CD14-positive monocyte (primary cell): Measurements from ENCODE around the gene IL1RAPL1. TPM values are rescaled to one million over a fixed set of nuclear protein-coding genes. Genes with fewer than 3 reads are reported as not detected.

Experiments
- DNase-seq, 3 donors: peaks; one replicate each; pipeline ENCODE4 v3.0.0-alpha.2; 2011 to 2022
- H2AFZ ChIP-seq: 2 replicates; pipeline ENCODE4 v1.6.0; 2012; ENCODE audit warnings: mild to moderate bottlenecking, low read depth, low read length, inconsistent platforms; ENCODE audit not compliant: insufficient read depth, poor library complexity, severe bottlenecking
- H3K27ac ChIP-seq, 2 donors: 1 replicate in 1 of 2; 2 replicates in 1 of 2; pipeline ENCODE4 v1.5.1; 2012 to 2013; ENCODE audit warnings: low read length in 2 of 2, control low read depth in 1 of 2, inconsistent platforms in 1 of 2, low read depth in 1 of 2, mild to moderate bottlenecking in 1 of 2
- H3K27me3 ChIP-seq, 2 donors: one replicate each; pipeline versions ENCODE4 v1.6.0 to v1.6.1; 2011 to 2013; ENCODE audit warnings: low read length in 2 of 2; ENCODE audit not compliant: control insufficient read depth in 2 of 2, insufficient read depth in 2 of 2
- H3K36me3 ChIP-seq, 2 donors: replicated peaks in 1 of 2; 1 replicate in 1 of 2; 2 replicates in 1 of 2; pipeline versions ENCODE4 v1.5.1 to v1.6.1; 2012 to 2013; ENCODE audit warnings: low read length in 2 of 2, control low read depth in 1 of 2, inconsistent platforms in 1 of 2, mild to moderate bottlenecking in 1 of 2; ENCODE audit not compliant: insufficient read depth in 2 of 2, control insufficient read depth in 1 of 2
- H3K4me1 ChIP-seq, 2 donors: 1 replicate in 1 of 2; 2 replicates in 1 of 2; pipeline versions ENCODE4 v1.5.1 to v1.6.1; 2012 to 2013; ENCODE audit warnings: low read length in 2 of 2, control low read depth in 1 of 2, inconsistent platforms in 1 of 2, mild to moderate bottlenecking in 1 of 2, moderate library complexity in 1 of 2; ENCODE audit not compliant: insufficient read depth in 2 of 2, control insufficient read depth in 1 of 2
- H3K4me2 ChIP-seq: replicated peaks from 2 replicates; pipeline ENCODE3; 2012; ENCODE audit warnings: low read length, moderate library complexity, mild to moderate bottlenecking; ENCODE audit not compliant: poor library complexity, severe bottlenecking; ENCODE audit errors: extremely low read depth
- H3K4me3 ChIP-seq, 3 experiments: fragments of 200-600 bp in 1 of 3; sonication (generic) in 1 of 3; replicated peaks in 1 of 3; 1 replicate in 2 of 3; 2 replicates in 1 of 3; pipeline ENCODE4 v1.5.1; 2011 to 2013; ENCODE audit warnings: low read length in 3 of 3, mild to moderate bottlenecking in 3 of 3, control low read depth in 2 of 3, low read depth in 2 of 3, inconsistent platforms in 1 of 3, moderate library complexity in 1 of 3
- H3K79me2 ChIP-seq: 2 replicates; pipeline ENCODE4 v1.6.0; 2012; ENCODE audit warnings: mild to moderate bottlenecking, control low read depth, inconsistent platforms, low read length, moderate library complexity; ENCODE audit not compliant: insufficient read depth
- H3K9ac ChIP-seq: 2 replicates; pipeline ENCODE4 v1.6.0; 2017; ENCODE audit warnings: low read length, mild to moderate bottlenecking; ENCODE audit not compliant: insufficient read depth, poor library complexity, severe bottlenecking
- H3K9me3 ChIP-seq, 2 donors: replicated peaks in 1 of 2; 1 replicate in 1 of 2; 2 replicates in 1 of 2; pipeline versions ENCODE4 v1.5.1 to v1.6.1; 2012 to 2013; ENCODE audit warnings: low read length in 2 of 2, control low read depth in 1 of 2; ENCODE audit not compliant: control insufficient read depth in 1 of 2, insufficient read depth in 1 of 2
- H4K20me1 ChIP-seq: 2 replicates; pipeline ENCODE4 v1.6.0; 2012; ENCODE audit warnings: mild to moderate bottlenecking, low read length, control low read depth, moderate library complexity; ENCODE audit not compliant: insufficient read depth
- H3K27ac Mint-ChIP-seq, 7 donors: one replicate each; pipeline ENCODE4 v1.8.0; 2020; ENCODE audit warnings: mild to moderate bottlenecking in 7 of 7, mixed read lengths in 7 of 7, moderate library complexity in 6 of 7, inconsistent platforms in 2 of 7
- H3K27me3 Mint-ChIP-seq, 3 donors: one replicate each; pipeline ENCODE4 v1.8.0; 2021 to 2022; ENCODE audit warnings: low read depth in 3 of 3, mild to moderate bottlenecking in 3 of 3, mixed read lengths in 3 of 3, moderate library complexity in 3 of 3, inconsistent platforms in 1 of 3
- H3K36me3 Mint-ChIP-seq, 2 donors: one replicate each; pipeline ENCODE4 v1.8.0; 2020; ENCODE audit warnings: mixed read lengths in 2 of 2, inconsistent platforms in 1 of 2, mild to moderate bottlenecking in 1 of 2
- H3K4me1 Mint-ChIP-seq: one replicate; pipeline ENCODE4 v1.8.0; 2020; ENCODE audit warnings: mild to moderate bottlenecking, mixed read lengths
- H3K4me3 Mint-ChIP-seq, 2 donors: one replicate each; pipeline ENCODE4 v1.8.0; 2020; ENCODE audit warnings: mild to moderate bottlenecking in 2 of 2, mixed read lengths in 2 of 2, moderate library complexity in 1 of 2
- H3K9me3 Mint-ChIP-seq, 7 donors: one replicate each; pipeline ENCODE4 v1.8.0; 2020 to 2022; ENCODE audit warnings: mixed read lengths in 7 of 7, mild to moderate bottlenecking in 6 of 7, moderate library complexity in 6 of 7, inconsistent platforms in 2 of 7
- whole genome bisulfite sequencing: methylation state at CpG from one replicate; pipeline ENCODE4 v1.1.5; 2013; ENCODE audit warnings: missing lambda C conversion rate; ENCODE audit not compliant: insufficient coverage; 5-methylcytosine and 5-hydroxymethylcytosine counted together
- intact Hi-C, 2 donors: fragments of 100-400 bp; cut with micrococcal nuclease; formaldehyde crosslinking; loops; one replicate each; pipeline versions ENCODE4 v1.15.0 to v1.15.1; 2023
- polyA plus RNA-seq, 3 donors: library from polyadenylated mRNA; depleted of rRNA in 1 of 3; unstranded in 2 of 3; stranded (reverse) in 1 of 3; fragments of 300-500 nt in 2 of 3; fragments of >200 nt in 1 of 3; fragmentation: Illumina TruSeq in 2 of 3; gene quantifications; 1 replicate in 2 of 3; 2 replicates in 1 of 3; pipeline ENCODE4 v1.2.3, GENCODE V29; 2012 to 2021
- TF ChIP-seq, protein P1 (sequence below): fragments of 200-600 bp; IDR thresholded peaks from one replicate; pipeline ENCODE4 v1.8.0; 2022; ENCODE audit warnings: antibody characterized with exemption, mild to moderate bottlenecking

IL1RAPL1 gene
- polyA plus RNA-seq, 3 donors, result not detected

DNA sequence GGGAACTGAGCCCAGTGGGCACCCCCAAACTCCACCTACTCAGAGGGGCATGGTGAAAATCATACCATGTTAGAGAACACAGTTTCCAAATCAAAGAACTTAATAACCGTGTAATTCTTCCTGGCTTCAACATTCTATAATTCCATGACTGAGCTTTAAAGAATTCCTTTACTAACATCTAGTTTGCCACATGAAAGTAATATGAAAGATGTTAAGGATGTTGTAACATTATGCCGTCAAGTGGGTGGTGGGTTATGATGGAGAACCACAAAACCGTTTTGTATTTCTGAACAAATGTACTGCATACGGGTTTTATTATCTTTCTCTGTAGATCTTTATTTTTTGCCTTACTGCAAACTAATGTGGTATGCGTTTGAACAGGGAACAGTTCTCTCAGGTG lies 1079.1 kb downstream of the IL1RAPL1 start:
- WGBS, result no CpG with 5 or more reads among the region's 5 CpGs

DNA sequence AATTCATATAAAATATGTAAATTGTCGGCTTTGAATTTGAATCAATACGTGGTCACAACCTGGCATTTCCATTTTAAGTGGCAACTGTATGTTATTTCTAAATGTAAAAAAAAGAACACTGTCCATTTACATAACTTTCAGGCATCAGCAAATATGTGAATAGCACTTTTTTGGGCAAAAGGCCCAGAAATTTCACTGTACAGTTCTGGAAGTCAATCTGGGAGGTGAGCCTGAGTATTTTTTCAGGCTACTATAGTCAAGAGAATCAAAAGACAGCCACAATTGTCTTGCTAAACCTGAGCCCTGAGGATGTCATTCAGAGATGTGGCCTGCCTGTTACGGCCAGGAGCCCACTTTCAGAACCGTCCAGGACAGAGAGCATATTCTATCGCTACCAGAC lies 1084.2 kb downstream of the IL1RAPL1 start:
- no peaks in the 10 kb centered on the region for H3K4me1 Mint-ChIP-seq
- H3K27ac Mint-ChIP-seq, result no peak overlapping the region
- peaks cover 0 to 2% (median 0%) of the 10 kb centered on the region in 7 donors for H3K9me3 Mint-ChIP-seq

More for the DNA sequence above, 1079.1 kb downstream of the IL1RAPL1 start:
- TF ChIP-seq, protein P1, sequence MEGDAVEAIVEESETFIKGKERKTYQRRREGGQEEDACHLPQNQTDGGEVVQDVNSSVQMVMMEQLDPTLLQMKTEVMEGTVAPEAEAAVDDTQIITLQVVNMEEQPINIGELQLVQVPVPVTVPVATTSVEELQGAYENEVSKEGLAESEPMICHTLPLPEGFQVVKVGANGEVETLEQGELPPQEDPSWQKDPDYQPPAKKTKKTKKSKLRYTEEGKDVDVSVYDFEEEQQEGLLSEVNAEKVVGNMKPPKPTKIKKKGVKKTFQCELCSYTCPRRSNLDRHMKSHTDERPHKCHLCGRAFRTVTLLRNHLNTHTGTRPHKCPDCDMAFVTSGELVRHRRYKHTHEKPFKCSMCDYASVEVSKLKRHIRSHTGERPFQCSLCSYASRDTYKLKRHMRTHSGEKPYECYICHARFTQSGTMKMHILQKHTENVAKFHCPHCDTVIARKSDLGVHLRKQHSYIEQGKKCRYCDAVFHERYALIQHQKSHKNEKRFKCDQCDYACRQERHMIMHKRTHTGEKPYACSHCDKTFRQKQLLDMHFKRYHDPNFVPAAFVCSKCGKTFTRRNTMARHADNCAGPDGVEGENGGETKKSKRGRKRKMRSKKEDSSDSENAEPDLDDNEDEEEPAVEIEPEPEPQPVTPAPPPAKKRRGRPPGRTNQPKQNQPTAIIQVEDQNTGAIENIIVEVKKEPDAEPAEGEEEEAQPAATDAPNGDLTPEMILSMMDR, result no peak
- H3K27ac Mint-ChIP-seq, result no peak overlapping the region
- Histone ChIP-seq H3K4me3 (no peak overlapping the region), H3K4me1 (no peaks in the 10 kb centered on the region), H3K36me3 (no peaks in the 10 kb centered on the region), H2AFZ (no peak overlapping the region), H3K9ac (no peak overlapping the region), H3K27me3 (no peaks in the 10 kb centered on the region), H4K20me1 (no peaks in the 10 kb centered on the region), H3K27ac (no peak overlapping the region), H3K9me3 (no peaks in the 10 kb centered on the region), H3K4me2 (no peak overlapping the region), H3K79me2 (no peaks in the 10 kb centered on the region)
- no peaks in the 10 kb centered on the region for H3K36me3 Mint-ChIP-seq
- H3K4me3 Mint-ChIP-seq, result no peak overlapping the region
- no peak for DNase-seq
- H3K4me1 Mint-ChIP-seq, result no peaks in the 10 kb centered on the region
- H3K27me3 Mint-ChIP-seq, result peaks cover 0 to 1% (median 0%) of the 10 kb centered on the region in 3 donors
- no peaks in the 10 kb centered on the region for H3K9me3 Mint-ChIP-seq
- intact Hi-C loops, result no loop called here

More for the DNA sequence above, 1084.2 kb downstream of the IL1RAPL1 start:
- no peaks in the 10 kb centered on the region for H3K36me3 ChIP-seq
- no peak for DNase-seq
- no peak overlapping the region for H3K27ac ChIP-seq
- Mint-ChIP-seq H3K36me3 (no peaks in the 10 kb centered on the region), H3K4me3 (no peak overlapping the region), H3K27me3 (no peaks in the 10 kb centered on the region)
- TF ChIP-seq, protein P1, result no peak
- H3K4me2 ChIP-seq, result no peak overlapping the region
- H3K9ac ChIP-seq, result no peak overlapping the region
- intact Hi-C loops, result no loop called here
- H3K9me3 ChIP-seq, result no peaks in the 10 kb centered on the region
- H3K79me2 ChIP-seq, result no peaks in the 10 kb centered on the region
- H2AFZ ChIP-seq, result no peak overlapping the region
- H3K4me3 ChIP-seq, result no peak overlapping the region
- H4K20me1 ChIP-seq, result no peaks in the 10 kb centered on the region
- H3K27me3 ChIP-seq, result no peaks in the 10 kb centered on the region
- H3K4me1 ChIP-seq, result no peaks in the 10 kb centered on the region
- no CpG with 5 or more reads among the region's 5 CpGs for WGBS
